CD4-positive, CD25-positive, alpha-beta regulatory T cell (primary cell): ENCODE measurements around the gene EPB41L3. TPM values are rescaled to one million over a fixed set of nuclear protein-coding genes. Genes with fewer than 3 reads are reported as not detected.
"Not testable (repeated sequence)": the region's sequence is repeated elsewhere in the genome, so short reads cannot be mapped to it uniquely, and the experiment has no call there.

ENCODE experiments used
- ATAC-seq, 2 donors: fragments of 150-1000 bp; cut with Tn5 transposase; one replicate each; pipeline ENCODE4 v1.10.0; 2021; ENCODE audit warnings: low read depth in 2 of 2, moderate number of reproducible peaks in 2 of 2, moderate library complexity in 1 of 2
- DNase-seq, 3 donors: peaks; one replicate each; pipeline versions ENCODE4 v3.0.0 to v3.0.0-alpha.2; 2012 to 2022; ENCODE audit warnings: mixed read lengths in 1 of 3
- H3K27ac ChIP-seq: one replicate; pipeline ENCODE4 v1.7.0; 2013; ENCODE audit warnings: mild to moderate bottlenecking, low read length; ENCODE audit not compliant: insufficient read depth, poor library complexity, severe bottlenecking
- H3K27me3 ChIP-seq: one replicate; pipeline ENCODE4 v1.7.0; 2013; ENCODE audit warnings: low read length; ENCODE audit not compliant: control insufficient read depth, insufficient read depth
- H3K36me3 ChIP-seq: one replicate; pipeline ENCODE4 v1.7.0; 2013; ENCODE audit warnings: mild to moderate bottlenecking, low read length, moderate library complexity; ENCODE audit not compliant: control insufficient read depth, insufficient read depth
- H3K4me1 ChIP-seq: 2 replicates; pipeline ENCODE4 v1.7.0; 2013; ENCODE audit warnings: mild to moderate bottlenecking, low read length; ENCODE audit not compliant: insufficient read depth, control insufficient read depth, poor library complexity, severe bottlenecking
- H3K4me3 ChIP-seq: one replicate; pipeline ENCODE4 v1.7.0; 2013; ENCODE audit warnings: low read depth, mild to moderate bottlenecking, low read length, moderate library complexity
- H3K9me3 ChIP-seq, 2 experiments: 1 replicate in 1 of 2; 2 replicates in 1 of 2; pipeline ENCODE4 v1.7.0; 2013; ENCODE audit warnings: low read length in 2 of 2, mild to moderate bottlenecking in 1 of 2, moderate library complexity in 1 of 2; ENCODE audit not compliant: control insufficient read depth in 2 of 2
- H3K27ac Mint-ChIP-seq, 3 donors: one replicate each; pipeline ENCODE4 v1.8.0; 2020 to 2022; ENCODE audit warnings: mild to moderate bottlenecking in 3 of 3, mixed read lengths in 3 of 3, moderate library complexity in 2 of 3
- H3K27me3 Mint-ChIP-seq: one replicate; pipeline ENCODE4 v1.8.0; 2022; ENCODE audit warnings: mild to moderate bottlenecking, mixed read lengths
- H3K36me3 Mint-ChIP-seq: one replicate; pipeline ENCODE4 v1.8.0; 2020; ENCODE audit warnings: mixed read lengths
- H3K4me1 Mint-ChIP-seq, 4 donors: one replicate each; pipeline ENCODE4 v1.8.0; 2020 to 2022; ENCODE audit warnings: mixed read lengths in 4 of 4, mild to moderate bottlenecking in 1 of 4
- H3K4me3 Mint-ChIP-seq, 4 donors: one replicate each; pipeline ENCODE4 v1.8.0; 2020 to 2022; ENCODE audit warnings: mild to moderate bottlenecking in 4 of 4, mixed read lengths in 4 of 4, moderate library complexity in 3 of 4
- H3K9me3 Mint-ChIP-seq, 7 donors: one replicate each; pipeline ENCODE4 v1.8.0; 2020 to 2022; ENCODE audit warnings: mixed read lengths in 7 of 7, mild to moderate bottlenecking in 3 of 7, moderate library complexity in 2 of 7
- polyA plus RNA-seq, 4 donors: library from polyadenylated mRNA; unstranded; fragments of 300-500 nt; fragmentation: Illumina TruSeq; gene quantifications; one replicate each; pipeline ENCODE4 v1.2.3, GENCODE V29; 2021
- total RNA-seq: library from RNA; stranded (reverse); gene quantifications from one replicate; pipeline ENCODE4 v1.2.3, GENCODE V29; 2022

EPB41L3 gene
- total and polyA plus RNA-seq, 5 donors from 2014 or later = 0.52 TPM; not detected in 4

- no peak for ATAC-seq
- H3K27me3 ChIP-seq = no peaks in the 10 kb centered on the region
- Mint-ChIP-seq H3K4me3 (no peak overlapping the region), H3K27me3 (no peaks in the 10 kb centered on the region), H3K4me1 (peaks cover 0 to 2% (median 0%) of the 10 kb centered on the region in 4 donors), H3K36me3 (no peaks in the 10 kb centered on the region), H3K27ac (no peak overlapping the region), H3K9me3 (peaks cover 0 to 2% (median 0%) of the 10 kb centered on the region in 7 donors)
- H3K9me3 ChIP-seq = no peaks in the 10 kb centered on the region
- no peak overlapping the region for H3K27ac ChIP-seq
- no peak for DNase-seq
- no peak overlapping the region for H3K4me3 ChIP-seq
- H3K4me1 ChIP-seq = no peaks in the 10 kb centered on the region
- no peaks in the 10 kb centered on the region for H3K36me3 ChIP-seq
Observed at GRCh38 chr18:5571666-5572065, 27.9 kb upstream of the EPB41L3 start.

- H3K4me1 ChIP-seq, H3K9me3 Mint-ChIP-seq, H3K4me3 Mint-ChIP-seq, H3K4me1 Mint-ChIP-seq, H3K4me3 ChIP-seq, H3K27me3 Mint-ChIP-seq, H3K9me3 ChIP-seq, H3K27ac ChIP-seq, ATAC-seq, H3K36me3 ChIP-seq, H3K27ac Mint-ChIP-seq, H3K27me3 ChIP-seq, DNase-seq, H3K36me3 Mint-ChIP-seq: not testable (repeated sequence)
Observed at GRCh38 chr18:5570613-5571012, 26.8 kb upstream of the EPB41L3 start.

GRCh38 chr18:5568416-5568815 is 24.6 kb upstream of the EPB41L3 start:
- Histone ChIP-seq H3K27ac (no peak overlapping the region), H3K4me1 (no peaks in the 10 kb centered on the region), H3K36me3 (no peaks in the 10 kb centered on the region), H3K4me3 (no peak overlapping the region), H3K9me3 (no peaks in the 10 kb centered on the region), H3K27me3 (no peaks in the 10 kb centered on the region)
- no peak for ATAC-seq
- no peak overlapping the region for H3K4me3 Mint-ChIP-seq
- H3K9me3 Mint-ChIP-seq = peaks cover 0 to 3% (median 0%) of the 10 kb centered on the region in 7 donors
- no peaks in the 10 kb centered on the region for H3K27me3 Mint-ChIP-seq
- H3K36me3 Mint-ChIP-seq = no peaks in the 10 kb centered on the region
- DNase-seq = no peak
- no peak overlapping the region for H3K27ac Mint-ChIP-seq
- H3K4me1 Mint-ChIP-seq = peaks cover 0 to 2% (median 0%) of the 10 kb centered on the region in 4 donors

GRCh38 chr18:5558851-5559250 is 15.1 kb upstream of the EPB41L3 start:
- Histone ChIP-seq H3K4me3 (no peak overlapping the region), H3K36me3 (no peaks in the 10 kb centered on the region), H3K9me3 (peaks cover 0 to 3% of the 10 kb centered on the region in 2 experiments), H3K27me3 (no peaks in the 10 kb centered on the region), H3K27ac (no peak overlapping the region), H3K4me1 (no peaks in the 10 kb centered on the region)
- Mint-ChIP-seq H3K36me3 (no peaks in the 10 kb centered on the region), H3K27ac (no peak overlapping the region), H3K4me1 (no peaks in the 10 kb centered on the region), H3K9me3 (peaks cover 0 to 7% (median 0%) of the 10 kb centered on the region in 7 donors), H3K4me3 (no peak overlapping the region), H3K27me3 (no peaks in the 10 kb centered on the region)
- ATAC-seq (no peak), DNase-seq (no peak)

- Histone ChIP-seq H3K36me3 (no peaks in the 10 kb centered on the region), H3K4me1 (no peaks in the 10 kb centered on the region), H3K27me3 (no peaks in the 10 kb centered on the region), H3K4me3 (no peak overlapping the region), H3K9me3 (peaks cover 0 to 3% of the 10 kb centered on the region in 2 experiments), H3K27ac (no peak overlapping the region)
- ATAC-seq (no peak), DNase-seq (no peak)
- Mint-ChIP-seq H3K36me3 (no peaks in the 10 kb centered on the region), H3K27ac (no peak overlapping the region), H3K27me3 (no peaks in the 10 kb centered on the region), H3K4me1 (no peaks in the 10 kb centered on the region), H3K4me3 (no peak overlapping the region), H3K9me3 (peaks cover 0 to 3% (median 0%) of the 10 kb centered on the region in 7 donors)
Observed at GRCh38 chr18:5556310-5556974, 12.6 kb upstream of the EPB41L3 start.

GRCh38 chr18:5554629-5555028 is 10.8 kb upstream of the EPB41L3 start:
- peaks cover 0 to 3% (median 0%) of the 10 kb centered on the region in 7 donors for H3K9me3 Mint-ChIP-seq
- no peaks in the 10 kb centered on the region for H3K4me1 ChIP-seq
- no peak overlapping the region for H3K4me3 ChIP-seq
- no peaks in the 10 kb centered on the region for H3K27me3 Mint-ChIP-seq
- DNase-seq (no peak), ATAC-seq (no peak)
- H3K4me3 Mint-ChIP-seq = no peak overlapping the region
- H3K27me3 ChIP-seq = no peaks in the 10 kb centered on the region
- H3K27ac Mint-ChIP-seq = no peak overlapping the region
- H3K36me3 Mint-ChIP-seq = no peaks in the 10 kb centered on the region
- no peak overlapping the region for H3K27ac ChIP-seq
- H3K9me3 ChIP-seq = no peaks in the 10 kb centered on the region
- no peaks in the 10 kb centered on the region for H3K4me1 Mint-ChIP-seq
- no peaks in the 10 kb centered on the region for H3K36me3 ChIP-seq

GRCh38 chr18:5546660-5547059 is 2.9 kb upstream of the EPB41L3 start:
- H3K9me3 Mint-ChIP-seq = no peaks in the 10 kb centered on the region
- H3K4me1 ChIP-seq = no peaks in the 10 kb centered on the region
- no peak overlapping the region for H3K4me3 ChIP-seq
- DNase-seq = no peak
- H3K27ac Mint-ChIP-seq = no peak overlapping the region
- peaks cover 26% of the 10 kb centered on the region for H3K27me3 Mint-ChIP-seq
- H3K4me1 Mint-ChIP-seq = peaks cover 0 to 11% (median 3%) of the 10 kb centered on the region in 4 donors
- no peaks in the 10 kb centered on the region for H3K36me3 ChIP-seq
- peaks cover 11% of the 10 kb centered on the region for H3K27me3 ChIP-seq
- no peak overlapping the region for H3K27ac ChIP-seq
- no peak overlapping the region for H3K4me3 Mint-ChIP-seq
- no peaks in the 10 kb centered on the region for H3K9me3 ChIP-seq
- ATAC-seq = no peak
- no peaks in the 10 kb centered on the region for H3K36me3 Mint-ChIP-seq

- Histone ChIP-seq H3K36me3 (no peaks in the 10 kb centered on the region), H3K27ac (no peak overlapping the region), H3K4me3 (no peak overlapping the region), H3K27me3 (peaks cover 11% of the 10 kb centered on the region), H3K4me1 (no peaks in the 10 kb centered on the region), H3K9me3 (no peaks in the 10 kb centered on the region)
- Mint-ChIP-seq H3K4me3 (no peak overlapping the region), H3K27ac (no peak overlapping the region), H3K36me3 (no peaks in the 10 kb centered on the region), H3K27me3 (peaks cover 38% of the 10 kb centered on the region), H3K4me1 (peaks cover 0 to 11% (median 3%) of the 10 kb centered on the region in 4 donors), H3K9me3 (no peaks in the 10 kb centered on the region)
- no peak for ATAC-seq
- DNase-seq = no peak
Observed at GRCh38 chr18:5543036-5543680, 639 bp downstream of the EPB41L3 start.
